Mesodermal cell (in vitro differentiated cells): ENCODE measurements around the gene MRPL48.
A peak's percentile ranks its signal among the peaks of the same experiment; 100 is the strongest.
"Not testable (repeated sequence)": the region's sequence is repeated elsewhere in the genome, so short reads cannot be mapped to it uniquely, and the experiment has no call there.

Experiments used
- H3K27ac ChIP-seq: 2 replicates; pipeline ENCODE4 v1.7.0; 2013; ENCODE audit warnings: mild to moderate bottlenecking, low read depth, low read length, moderate library complexity; ENCODE audit not compliant: severe bottlenecking
- H3K36me3 ChIP-seq: 2 replicates; pipeline ENCODE4 v1.7.1; 2013; ENCODE audit warnings: mild to moderate bottlenecking, low read length, moderate library complexity; ENCODE audit not compliant: control insufficient read depth, insufficient read depth
- H3K4me1 ChIP-seq: one replicate; pipeline ENCODE4 v1.7.1; 2013; ENCODE audit warnings: mild to moderate bottlenecking, low read length; ENCODE audit not compliant: insufficient read depth, control insufficient read depth, poor library complexity, severe bottlenecking
- H3K4me3 ChIP-seq: 2 replicates; pipeline ENCODE4 v1.7.0; 2013; ENCODE audit warnings: low read length, control low read depth, mild to moderate bottlenecking; ENCODE audit not compliant: insufficient read depth, poor library complexity, severe bottlenecking; ENCODE audit errors: extremely low read depth
- H3K9me3 ChIP-seq: 2 replicates; pipeline ENCODE4 v1.7.1; 2013; ENCODE audit warnings: mild to moderate bottlenecking, low read length, moderate library complexity; ENCODE audit not compliant: control insufficient read depth
- WGBS, 2 experiments: methylation state at CpG; one replicate each; pipeline ENCODE4 v1.1.5; 2013; ENCODE audit warnings: missing lambda C conversion rate in 2 of 2; ENCODE audit not compliant: insufficient coverage in 2 of 2; 5-methylcytosine and 5-hydroxymethylcytosine counted together

MRPL48 gene

GRCh38 chr11:73753938-73754337, 33.7 kb upstream of the MRPL48 start:
- peaks cover 31% of the 10 kb centered on the region for H3K36me3 ChIP-seq
- WGBS, 2 experiments = 100% methylated on average over 1 of the region's 1 CpG; no CpG with 5 or more reads in 1 of the 2 experiments
- no peak overlapping the region for H3K27ac ChIP-seq
- H3K4me3 ChIP-seq = no peak overlapping the region
- no peaks in the 10 kb centered on the region for H3K4me1 ChIP-seq
- H3K9me3 ChIP-seq = no peaks in the 10 kb centered on the region

- Histone ChIP-seq H3K4me3 (no peak overlapping the region), H3K4me1 (no peaks in the 10 kb centered on the region), H3K36me3 (peaks cover 31% of the 10 kb centered on the region), H3K9me3 (no peaks in the 10 kb centered on the region), H3K27ac (no peak overlapping the region)
Observed at GRCh38 chr11:73755670-73756069, 32.0 kb upstream of the MRPL48 start.

GRCh38 chr11:73757598-73757997, 30.1 kb upstream of the MRPL48 start:
- Histone ChIP-seq H3K36me3 (peaks cover 26% of the 10 kb centered on the region), H3K4me3 (peak overlapping the region; percentile 3), H3K4me1 (no peaks in the 10 kb centered on the region), H3K27ac (no peak overlapping the region), H3K9me3 (no peaks in the 10 kb centered on the region)
- no CpG with 5 or more reads among the region's 5 CpGs for WGBS, 2 experiments

- Histone ChIP-seq H3K4me3 (peak overlapping the region; percentile 100), H3K27ac (no peak overlapping the region), H3K9me3 (no peaks in the 10 kb centered on the region), H3K4me1 (no peaks in the 10 kb centered on the region), H3K36me3 (peaks cover 22% of the 10 kb centered on the region)
- no CpG with 5 or more reads among the region's 1 CpG for WGBS, 2 experiments
Observed at GRCh38 chr11:73758451-73758850, 29.2 kb upstream of the MRPL48 start.

- Histone ChIP-seq H3K4me3 (peak overlapping the region; percentile 100), H3K27ac (peak overlapping the region; percentile 82), H3K9me3 (no peaks in the 10 kb centered on the region), H3K36me3 (peaks cover 16% of the 10 kb centered on the region), H3K4me1 (no peaks in the 10 kb centered on the region)
- 0 to 2% methylated on average over 6 to 7 of the region's 8 CpGs for WGBS, 2 experiments
Observed at GRCh38 chr11:73759610-73760134, 28.0 kb upstream of the MRPL48 start.

GRCh38 chr11:73760135-73760678, 27.5 kb upstream of the MRPL48 start:
- Histone ChIP-seq H3K36me3 (peaks cover 13% of the 10 kb centered on the region), H3K4me3 (peak overlapping the region; percentile 100), H3K27ac (peak overlapping the region; percentile 82), H3K9me3 (no peaks in the 10 kb centered on the region), H3K4me1 (no peaks in the 10 kb centered on the region)
- 1% methylated on average over 33 to 44 of the region's 44 CpGs for WGBS, 2 experiments

GRCh38 chr11:73760679-73761402, 26.8 kb upstream of the MRPL48 start, which contains the start of gene RAB6A:
RAB6A (minus strand) TSS chr11:73761074; CDS start chr11:73760635, 439 bp downstream.
- 0% methylated on average over 43 to 63 of the region's 74 CpGs for WGBS, 2 experiments
- Histone ChIP-seq H3K9me3 (no peaks in the 10 kb centered on the region), H3K27ac (peak within 1 kb of the TSS; percentile 82), H3K4me3 (peak within 1 kb of the TSS; percentile 100), H3K4me1 (no peaks in the 10 kb centered on the region), H3K36me3 (peaks cover 9% of the 10 kb centered on the region)

GRCh38 chr11:73761403-73761945, 26.2 kb upstream of the MRPL48 start:
- H3K36me3 ChIP-seq = peaks cover 3% of the 10 kb centered on the region
- H3K9me3 ChIP-seq = no peaks in the 10 kb centered on the region
- H3K4me3 ChIP-seq = peak overlapping the region; percentile 100
- WGBS, 2 experiments = 71 to 95% methylated on average over 7 to 9 of the region's 16 CpGs
- H3K4me1 ChIP-seq = no peaks in the 10 kb centered on the region
- peak overlapping the region; percentile 82 for H3K27ac ChIP-seq

GRCh38 chr11:73762732-73763131, 24.9 kb upstream of the MRPL48 start:
- Histone ChIP-seq H3K4me3 (no peak overlapping the region), H3K4me1 (no peaks in the 10 kb centered on the region), H3K9me3 (no peaks in the 10 kb centered on the region), H3K27ac (no peak overlapping the region), H3K36me3 (no peaks in the 10 kb centered on the region)

- H3K4me1 ChIP-seq = no peaks in the 10 kb centered on the region
- no peak overlapping the region for H3K27ac ChIP-seq
- 100% methylated on average over 1 of the region's 1 CpG; no CpG with 5 or more reads in 1 of the 2 experiments for WGBS, 2 experiments
- no peaks in the 10 kb centered on the region for H3K36me3 ChIP-seq
- no peaks in the 10 kb centered on the region for H3K9me3 ChIP-seq
- H3K4me3 ChIP-seq = no peak overlapping the region
Observed at GRCh38 chr11:73766763-73767162, 20.9 kb upstream of the MRPL48 start.

- H3K4me3 ChIP-seq, H3K4me1 ChIP-seq, H3K9me3 ChIP-seq, H3K36me3 ChIP-seq, H3K27ac ChIP-seq: not testable (repeated sequence)
- WGBS, 2 experiments = 95% methylated on average over 5 to 7 of the region's 7 CpGs
Observed at GRCh38 chr11:73770811-73771210, 16.9 kb upstream of the MRPL48 start.
